GM12892 (cell line): ENCODE data around the gene PLCL1.

Experiments used
- POLR2A ChIP-seq: IDR thresholded peaks from 2 replicates; pipeline ENCODE4 v1.6.1; 2011; ENCODE audit warnings: low read depth, low read length, control low read depth
- POLR2AphosphoS5 ChIP-seq: IDR thresholded peaks from 2 replicates; pipeline ENCODE4 v1.6.1; 2011; ENCODE audit warnings: low read depth, low read length, control low read depth
- TAF1 ChIP-seq: IDR thresholded peaks from 2 replicates; pipeline ENCODE4 v1.6.1; 2011; ENCODE audit warnings: low read depth, mild to moderate bottlenecking, control low read depth, low read length, borderline replicate concordance

- TF ChIP-seq POLR2A (no peak), TAF1 (no peak), POLR2AphosphoS5 (no peak)
Observed at GRCh38 chr2:197985029-197985638, 180.7 kb downstream of the PLCL1 start.
